ENCODE data around the gene SLC35F3. TPM values are rescaled to one million over a fixed set of nuclear protein-coding genes. Genes with fewer than 3 reads are reported as not detected.

The SLC35F3 gene
- polyA plus RNA-seq, 1 donor from 2014 or later = 13.9 TPM

DNA sequence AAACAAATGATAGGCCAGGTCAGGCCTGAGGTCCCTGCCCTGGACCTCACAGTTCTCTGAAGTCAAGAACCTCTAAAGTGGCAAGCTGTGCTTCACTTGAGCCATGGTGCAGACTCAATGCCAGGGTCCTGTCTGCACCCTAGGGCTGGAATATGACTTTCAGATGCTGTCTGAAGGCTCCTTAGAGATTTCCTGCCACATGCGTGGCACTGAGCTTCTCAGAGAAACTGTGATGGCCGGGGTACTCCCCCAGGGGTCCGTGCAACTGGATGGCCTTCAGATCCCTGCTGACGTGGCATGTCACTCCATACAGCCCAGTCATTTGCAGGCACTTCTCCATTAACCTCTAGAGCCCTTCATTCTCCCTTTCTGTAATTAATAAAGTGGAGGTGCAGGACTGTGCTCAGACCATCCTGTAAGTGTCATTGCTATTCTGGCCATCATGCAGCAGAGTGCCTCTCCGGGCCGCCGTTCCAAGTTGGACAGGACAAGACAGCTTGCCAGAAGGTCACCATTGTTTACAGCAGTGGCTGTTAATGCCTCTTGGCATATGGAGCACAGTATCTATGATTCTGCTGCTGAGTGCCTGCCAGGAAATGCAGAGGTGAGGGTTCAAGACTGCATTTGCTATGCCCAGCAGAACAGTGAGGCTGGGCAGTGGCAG, 263.7 kb downstream of the SLC35F3 start:
- no peak overlapping the region for H3K4me2 ChIP-seq (ENCODE audit: low read length)
- H2AFZ ChIP-seq (ENCODE audit: low read depth, low read length) = no peak overlapping the region
- no peak overlapping the region for H3K9ac ChIP-seq (ENCODE audit: low read length)
- no peaks in the 10 kb centered on the region for H3K27me3 ChIP-seq (ENCODE audit: insufficient read depth, low read depth, low read length)
- H3K9me2 ChIP-seq (ENCODE audit: insufficient read depth, low read length) = no peaks in the 10 kb centered on the region
- no peak overlapping the region for H3K4me3 ChIP-seq (ENCODE audit: low read length)
- H3K27ac ChIP-seq (ENCODE audit: low read length) = no peak overlapping the region
- no peaks in the 10 kb centered on the region for H3F3A ChIP-seq (ENCODE audit: insufficient read depth, low read length, poor library complexity, severe bottlenecking)
- H4K20me1 ChIP-seq (ENCODE audit: insufficient read depth) = no peaks in the 10 kb centered on the region
- no peaks in the 10 kb centered on the region for H3K36me3 ChIP-seq (ENCODE audit: insufficient read depth, low read length)
- no peak for TF ChIP-seq SMC3 (conservative IDR thresholded peaks at IDR 0.05; ENCODE audit: poor library complexity)
- TF ChIP-seq, protein P1, sequence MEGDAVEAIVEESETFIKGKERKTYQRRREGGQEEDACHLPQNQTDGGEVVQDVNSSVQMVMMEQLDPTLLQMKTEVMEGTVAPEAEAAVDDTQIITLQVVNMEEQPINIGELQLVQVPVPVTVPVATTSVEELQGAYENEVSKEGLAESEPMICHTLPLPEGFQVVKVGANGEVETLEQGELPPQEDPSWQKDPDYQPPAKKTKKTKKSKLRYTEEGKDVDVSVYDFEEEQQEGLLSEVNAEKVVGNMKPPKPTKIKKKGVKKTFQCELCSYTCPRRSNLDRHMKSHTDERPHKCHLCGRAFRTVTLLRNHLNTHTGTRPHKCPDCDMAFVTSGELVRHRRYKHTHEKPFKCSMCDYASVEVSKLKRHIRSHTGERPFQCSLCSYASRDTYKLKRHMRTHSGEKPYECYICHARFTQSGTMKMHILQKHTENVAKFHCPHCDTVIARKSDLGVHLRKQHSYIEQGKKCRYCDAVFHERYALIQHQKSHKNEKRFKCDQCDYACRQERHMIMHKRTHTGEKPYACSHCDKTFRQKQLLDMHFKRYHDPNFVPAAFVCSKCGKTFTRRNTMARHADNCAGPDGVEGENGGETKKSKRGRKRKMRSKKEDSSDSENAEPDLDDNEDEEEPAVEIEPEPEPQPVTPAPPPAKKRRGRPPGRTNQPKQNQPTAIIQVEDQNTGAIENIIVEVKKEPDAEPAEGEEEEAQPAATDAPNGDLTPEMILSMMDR (IDR thresholded peaks at IDR 0.05; ENCODE audit: poor library complexity, severe bottlenecking) = no peak
- TF ChIP-seq POLR2AphosphoS5 (IDR thresholded peaks at IDR 0.05) = no peak
- TF ChIP-seq MXI1 (conservative IDR thresholded peaks at IDR 0.05; ENCODE audit: poor library complexity, severe bottlenecking) = no peak
- TF ChIP-seq, protein P2, sequence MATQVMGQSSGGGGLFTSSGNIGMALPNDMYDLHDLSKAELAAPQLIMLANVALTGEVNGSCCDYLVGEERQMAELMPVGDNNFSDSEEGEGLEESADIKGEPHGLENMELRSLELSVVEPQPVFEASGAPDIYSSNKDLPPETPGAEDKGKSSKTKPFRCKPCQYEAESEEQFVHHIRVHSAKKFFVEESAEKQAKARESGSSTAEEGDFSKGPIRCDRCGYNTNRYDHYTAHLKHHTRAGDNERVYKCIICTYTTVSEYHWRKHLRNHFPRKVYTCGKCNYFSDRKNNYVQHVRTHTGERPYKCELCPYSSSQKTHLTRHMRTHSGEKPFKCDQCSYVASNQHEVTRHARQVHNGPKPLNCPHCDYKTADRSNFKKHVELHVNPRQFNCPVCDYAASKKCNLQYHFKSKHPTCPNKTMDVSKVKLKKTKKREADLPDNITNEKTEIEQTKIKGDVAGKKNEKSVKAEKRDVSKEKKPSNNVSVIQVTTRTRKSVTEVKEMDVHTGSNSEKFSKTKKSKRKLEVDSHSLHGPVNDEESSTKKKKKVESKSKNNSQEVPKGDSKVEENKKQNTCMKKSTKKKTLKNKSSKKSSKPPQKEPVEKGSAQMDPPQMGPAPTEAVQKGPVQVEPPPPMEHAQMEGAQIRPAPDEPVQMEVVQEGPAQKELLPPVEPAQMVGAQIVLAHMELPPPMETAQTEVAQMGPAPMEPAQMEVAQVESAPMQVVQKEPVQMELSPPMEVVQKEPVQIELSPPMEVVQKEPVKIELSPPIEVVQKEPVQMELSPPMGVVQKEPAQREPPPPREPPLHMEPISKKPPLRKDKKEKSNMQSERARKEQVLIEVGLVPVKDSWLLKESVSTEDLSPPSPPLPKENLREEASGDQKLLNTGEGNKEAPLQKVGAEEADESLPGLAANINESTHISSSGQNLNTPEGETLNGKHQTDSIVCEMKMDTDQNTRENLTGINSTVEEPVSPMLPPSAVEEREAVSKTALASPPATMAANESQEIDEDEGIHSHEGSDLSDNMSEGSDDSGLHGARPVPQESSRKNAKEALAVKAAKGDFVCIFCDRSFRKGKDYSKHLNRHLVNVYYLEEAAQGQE (IDR thresholded peaks at IDR 0.05; ENCODE audit: borderline replicate concordance) = no peak
- no peaks in the 10 kb centered on the region for H3K79me2 ChIP-seq (replicated peaks; ENCODE audit: insufficient read depth, low read length)
- no peaks in the 10 kb centered on the region for H3K9me3 ChIP-seq (ENCODE audit: low read length)

DNA sequence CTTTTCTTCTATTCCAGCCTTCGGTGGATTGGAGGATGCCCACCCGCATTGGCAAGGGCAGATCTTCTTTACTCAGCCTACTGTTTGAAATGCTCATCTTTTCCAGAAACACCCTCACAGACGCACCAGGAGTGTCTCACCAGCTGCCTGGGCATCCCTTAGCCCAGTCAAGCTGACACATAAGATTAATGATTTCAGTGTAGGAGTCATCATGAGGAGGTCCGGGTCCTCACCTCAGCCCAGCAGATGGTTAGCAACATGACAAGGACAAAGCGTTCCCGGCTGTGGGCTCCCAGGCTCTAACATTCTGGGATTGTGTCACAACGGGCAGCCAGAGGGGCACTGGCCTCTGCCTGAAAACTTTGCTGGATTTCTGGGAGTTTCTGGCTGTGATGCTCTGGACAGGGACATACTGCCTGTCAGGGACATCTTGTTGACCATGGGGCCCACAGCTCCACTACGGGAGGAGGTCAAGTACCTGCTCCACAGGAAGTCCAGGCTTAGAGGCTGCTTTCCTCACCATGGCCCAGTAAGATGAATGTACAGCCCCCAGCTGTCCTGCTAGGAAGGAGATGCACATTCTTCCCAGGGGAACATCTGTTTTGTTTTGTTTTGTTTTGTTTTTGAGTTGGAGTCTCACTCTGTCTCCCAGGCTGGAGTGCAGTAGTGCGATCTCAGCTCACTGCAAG, 264.8 kb downstream of the SLC35F3 start:
- no peak overlapping the region for H3K4me3 ChIP-seq (ENCODE audit: low read length)
- TF ChIP-seq RAD21 (conservative IDR thresholded peaks at IDR 0.05) (no peak), MXI1 (conservative IDR thresholded peaks at IDR 0.05; ENCODE audit: poor library complexity, severe bottlenecking) (no peak)
- H3F3A ChIP-seq (ENCODE audit: insufficient read depth, low read length, poor library complexity, severe bottlenecking) = no peaks in the 10 kb centered on the region
- no peak overlapping the region for H2AFZ ChIP-seq (ENCODE audit: low read depth, low read length)
- no peak overlapping the region for H3K9ac ChIP-seq (ENCODE audit: low read length)
- no peaks in the 10 kb centered on the region for H3K79me2 ChIP-seq (replicated peaks; ENCODE audit: insufficient read depth, low read length)
- no peaks in the 10 kb centered on the region for H3K9me3 ChIP-seq (ENCODE audit: low read length)
- no peaks in the 10 kb centered on the region for H3K27me3 ChIP-seq (ENCODE audit: insufficient read depth, low read depth, low read length)
- no peak overlapping the region for H3K4me2 ChIP-seq (ENCODE audit: low read length)
- H4K20me1 ChIP-seq (ENCODE audit: insufficient read depth) = no peaks in the 10 kb centered on the region
- no peaks in the 10 kb centered on the region for H3K36me3 ChIP-seq (ENCODE audit: insufficient read depth, low read length)
- H3K9me2 ChIP-seq (ENCODE audit: insufficient read depth, low read length) = no peaks in the 10 kb centered on the region
- no peak overlapping the region for H3K27ac ChIP-seq (ENCODE audit: low read length)

DNA sequence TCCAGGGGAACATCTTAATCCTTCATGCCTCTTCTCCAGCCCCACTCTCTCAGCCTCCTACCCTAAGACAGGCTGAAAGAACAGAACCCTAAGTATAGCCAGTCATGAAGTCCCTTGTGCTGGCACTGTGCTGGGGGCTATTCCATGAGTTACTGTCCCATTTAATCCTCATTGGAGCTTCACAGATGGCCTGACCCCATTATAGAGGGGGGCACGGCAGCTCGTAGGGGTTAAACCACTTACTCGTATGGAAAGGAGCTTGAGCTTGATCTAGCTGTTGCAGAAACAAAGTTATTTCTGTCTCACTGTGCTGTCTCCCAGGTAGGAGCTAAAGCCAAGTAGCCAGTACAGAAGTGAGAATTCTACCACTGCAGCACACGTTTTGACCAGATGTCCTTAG, 265.6 kb downstream of the SLC35F3 start:
- H2AFZ ChIP-seq (ENCODE audit: low read depth, low read length) = no peak overlapping the region

More for the DNA sequence above, 265.6 kb downstream of the SLC35F3 start:
- no peaks in the 10 kb centered on the region for H3K9me2 ChIP-seq (ENCODE audit: insufficient read depth, low read length)
- H3K9ac ChIP-seq (ENCODE audit: low read length) = no peak overlapping the region
- no peaks in the 10 kb centered on the region for H4K20me1 ChIP-seq (ENCODE audit: insufficient read depth)
- H3K4me3 ChIP-seq (ENCODE audit: low read length) = no peak overlapping the region
- no peaks in the 10 kb centered on the region for H3K27me3 ChIP-seq (ENCODE audit: insufficient read depth, low read depth, low read length)
- H3K27ac ChIP-seq (ENCODE audit: low read length) = no peak overlapping the region
- no peaks in the 10 kb centered on the region for H3K36me3 ChIP-seq (ENCODE audit: insufficient read depth, low read length)
- H3K4me2 ChIP-seq (ENCODE audit: low read length) = no peak overlapping the region
- no peaks in the 10 kb centered on the region for H3F3A ChIP-seq (ENCODE audit: insufficient read depth, low read length, poor library complexity, severe bottlenecking)
- TF ChIP-seq MXI1 (conservative IDR thresholded peaks at IDR 0.05; ENCODE audit: poor library complexity, severe bottlenecking) (no peak), EZH2 (IDR thresholded peaks at IDR 0.05; ENCODE audit: borderline replicate concordance, insufficient read depth, low read length, poor library complexity, severe bottlenecking) (no peak), POLR2AphosphoS5 (IDR thresholded peaks at IDR 0.05) (no peak), EP300 (conservative IDR thresholded peaks at IDR 0.05; ENCODE audit: poor library complexity, severe bottlenecking) (no peak), SMC3 (conservative IDR thresholded peaks at IDR 0.05; ENCODE audit: poor library complexity) (no peak), RAD21 (conservative IDR thresholded peaks at IDR 0.05) (no peak), TAF1 (IDR thresholded peaks at IDR 0.05; ENCODE audit: low read depth) (no peak)
- TF ChIP-seq, protein P2 (IDR thresholded peaks at IDR 0.05; ENCODE audit: borderline replicate concordance) = no peak
- TF ChIP-seq, protein P1 (IDR thresholded peaks at IDR 0.05; ENCODE audit: poor library complexity, severe bottlenecking) = no peak
- H3K79me2 ChIP-seq (replicated peaks; ENCODE audit: insufficient read depth, low read length) = no peaks in the 10 kb centered on the region
- no peaks in the 10 kb centered on the region for H3K9me3 ChIP-seq (ENCODE audit: low read length)
